ENCODE results near the gene CDH5. TPM values are rescaled to one million over a fixed set of nuclear protein-coding genes. Genes with fewer than 3 reads are reported as not detected.

The CDH5 gene
- total and polyA plus RNA-seq, 2 donors (not counting 3 experiments of a cell fraction or from before 2014, with no cell fraction given) = 765 to 815 TPM

DNA sequence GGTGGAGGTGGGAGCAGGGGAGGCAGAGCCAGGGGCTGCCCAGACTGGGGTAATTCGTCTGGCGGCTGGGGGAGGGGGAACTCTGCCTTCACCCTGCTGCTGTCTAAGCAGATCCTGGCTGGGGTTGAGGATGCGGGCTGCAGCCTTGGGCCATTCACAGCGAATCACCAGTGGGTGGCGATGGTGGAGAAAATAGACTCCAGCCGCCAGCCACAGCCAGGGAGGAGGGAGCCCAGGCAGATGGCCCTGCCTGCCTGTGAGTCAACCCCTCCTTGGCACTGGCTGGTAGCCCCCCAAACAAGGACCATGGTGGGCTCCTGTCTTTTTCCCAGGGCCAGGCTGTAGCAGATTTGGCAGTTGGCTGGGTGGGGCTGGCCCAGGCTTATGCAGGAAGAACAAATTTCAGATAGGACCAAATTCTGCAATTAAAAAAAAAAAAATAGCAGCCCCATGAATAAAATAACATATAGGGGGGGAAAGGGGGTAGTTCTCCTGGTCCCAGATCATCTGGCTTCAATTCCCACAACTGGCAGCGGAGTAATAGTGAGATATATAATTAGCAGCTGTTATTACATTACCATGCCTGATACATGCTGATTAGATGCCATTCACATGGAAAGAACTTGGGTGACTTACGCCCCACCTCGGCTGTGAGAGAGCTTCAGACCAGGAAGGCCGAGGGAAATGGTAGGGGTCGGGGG, 41.5 kb upstream of the CDH5 start:
- dilution Hi-C loops (cut with MboI; ENCODE audit: extremely low pct_ligation_motif_present, low sequenced_read_pairs) (no loop called here), intact Hi-C loops (cut with micrococcal nuclease) (no loop called here)
- H3K9me1 ChIP-seq (replicated peaks; ENCODE audit: control insufficient read depth, extremely low read depth, insufficient read depth, low read length) = no peaks in the 10 kb centered on the region
- no peak overlapping the region for H3K27ac ChIP-seq (ENCODE audit: insufficient read depth, low read depth, low read length)
- H3K4me1 ChIP-seq (ENCODE audit: control insufficient read depth, extremely low read depth, insufficient read depth, low read length) = no peaks in the 10 kb centered on the region
- no peaks in the 10 kb centered on the region for H3K79me2 ChIP-seq (ENCODE audit: control insufficient read depth, insufficient read depth, low read length)
- H3K27me3 ChIP-seq (ENCODE audit: control insufficient read depth in 2 of 2, insufficient read depth in 2 of 2, low read length in 2 of 2) = peaks cover 0 to 2% of the 10 kb centered on the region in 2 experiments
- H3K9ac ChIP-seq (replicated peaks; ENCODE audit: extremely low read depth, insufficient read depth, low read length) = no peak overlapping the region
- TF ChIP-seq CTCF (IDR thresholded peaks at IDR 0.05; ENCODE audit: extremely low read depth in 1 of 2, insufficient read depth in 1 of 2, low read depth in 1 of 2, low read length in 2 of 2) (peak in 1 of 2 donors; percentile 36), FOS (IDR thresholded peaks at IDR 0.05; ENCODE audit: borderline replicate concordance, insufficient read depth, low read length) (no peak), EZH2 (IDR thresholded peaks at IDR 0.05; ENCODE audit: borderline replicate concordance, low read depth, low read length, severe bottlenecking) (no peak), POLR2A (IDR thresholded peaks at IDR 0.05; ENCODE audit: low read depth, low read length) (no peak), MYC (IDR thresholded peaks at IDR 0.05; ENCODE audit: low read depth, low read length) (no peak)
- TF ChIP-seq, protein P1, sequence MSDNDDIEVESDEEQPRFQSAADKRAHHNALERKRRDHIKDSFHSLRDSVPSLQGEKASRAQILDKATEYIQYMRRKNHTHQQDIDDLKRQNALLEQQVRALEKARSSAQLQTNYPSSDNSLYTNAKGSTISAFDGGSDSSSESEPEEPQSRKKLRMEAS (IDR thresholded peaks at IDR 0.05; ENCODE audit: insufficient read depth, insufficient read length) = no peak
- FAIRE-seq (no peak), DNase-seq (ENCODE audit: low read depth, low spot score) (peak; percentile 16)
- ChIA-PET POLR2A (no interaction called here), CTCF (interaction anchor here (1.1 to 1.9 kb wide), 3 partner anchors 10 to 18 kb away, joined by 3 to 7 read pairs (median 5); no protein-coding TSS in a partner anchor)
- H4K20me1 ChIP-seq (replicated peaks; ENCODE audit: control insufficient read depth, extremely low read depth, insufficient read depth, low read length) = no peaks in the 10 kb centered on the region
- no TSS peak for BruUV-seq (replicated peaks)
- H2AFZ ChIP-seq (ENCODE audit: low read depth, low read length) = no peak overlapping the region
- no peak overlapping the region for H3K4me2 ChIP-seq (ENCODE audit: insufficient read depth, low read length)
- no peaks in the 10 kb centered on the region for H3K9me3 ChIP-seq (replicated peaks; ENCODE audit: control insufficient read depth, insufficient read depth, low read length)
- H3K36me3 ChIP-seq (ENCODE audit: control insufficient read depth in 2 of 2, extremely low read depth in 1 of 2, insufficient read depth in 2 of 2, low read length in 2 of 2) = no peaks in the 10 kb centered on the region
- H3K4me3 ChIP-seq (replicated peaks in 1 of 3; ENCODE audit: insufficient read depth in 1 of 3, low read depth in 1 of 3, low read length in 3 of 3) = no peak overlapping the region

All from endothelial cell of umbilical vein (primary cell).